ENCODE data around the gene ATP10D.

GRCh38 chr4:47486231-47486673 lies 1.2 kb downstream of the ATP10D start:
- TF ChIP-seq CTCF (IDR thresholded peaks at IDR 0.05) (no peak), POLR2A (IDR thresholded peaks at IDR 0.05) (no peak)

Measured in heart left ventricle (tissue), 13 donors.